ENCODE measurements around the gene GPS2.

The GPS2 gene

GRCh38 chr17:7280519-7281073 is 34.6 kb downstream of the GPS2 start:
- peak overlapping the region; percentile 55 for H3K4me3 ChIP-seq (ENCODE audit: control insufficient read depth, low read depth, low read length)
- TF ChIP-seq CTCF (IDR thresholded peaks at IDR 0.05; ENCODE audit: control insufficient read depth, insufficient read depth, low read depth, low read length, missing control alignments): peak; percentile 91
- peak; percentile 17 for DNase-seq (ENCODE audit: low read depth)

GRCh38 chr17:7279448-7279847 is 35.7 kb downstream of the GPS2 start:
- DNase-seq (ENCODE audit: low read depth): no peak
- H3K4me3 ChIP-seq (ENCODE audit: control insufficient read depth, low read depth, low read length): no peak overlapping the region
- TF ChIP-seq CTCF (IDR thresholded peaks at IDR 0.05; ENCODE audit: control insufficient read depth, insufficient read depth, low read depth, low read length, missing control alignments): no peak

- H3K4me3 ChIP-seq (ENCODE audit: control insufficient read depth, low read depth, low read length): no peak overlapping the region
- TF ChIP-seq CTCF (IDR thresholded peaks at IDR 0.05; ENCODE audit: control insufficient read depth, insufficient read depth, low read depth, low read length, missing control alignments): no peak
- no peak for DNase-seq (ENCODE audit: low read depth)
These were observed 48.4 kb downstream of the GPS2 start for GRCh38 chr17:7266784-7267183.

GRCh38 chr17:7263801-7264078 is 51.4 kb downstream of the GPS2 start:
- H3K4me3 ChIP-seq (ENCODE audit: control insufficient read depth, low read depth, low read length): no peak overlapping the region
- DNase-seq (ENCODE audit: low read depth): no peak
- TF ChIP-seq CTCF (IDR thresholded peaks at IDR 0.05; ENCODE audit: control insufficient read depth, insufficient read depth, low read depth, low read length, missing control alignments): no peak

- H3K4me3 ChIP-seq (ENCODE audit: control insufficient read depth, low read depth, low read length): no peak overlapping the region
- TF ChIP-seq CTCF (IDR thresholded peaks at IDR 0.05; ENCODE audit: control insufficient read depth, insufficient read depth, low read depth, low read length, missing control alignments): no peak
- no peak for DNase-seq (ENCODE audit: low read depth)
These were observed 52.0 kb downstream of the GPS2 start for GRCh38 chr17:7262935-7263800.
